Naive B cell (primary cell): ENCODE measurements around the gene TPCN2. TPM values are rescaled to one million over a fixed set of nuclear protein-coding genes. Genes with fewer than 3 reads are reported as not detected.

Experiments
- ATAC-seq, 2 donors: fragments of 150-1000 bp; cut with Tn5 transposase; 2 replicates each; pipeline ENCODE4 v1.10.0; 2021; ENCODE audit warnings: low read depth in 2 of 2, mild to moderate bottlenecking in 2 of 2, moderate library complexity in 2 of 2
- DNase-seq: peaks from one replicate; pipeline ENCODE4 v3.0.0; 2022
- H3K27ac Mint-ChIP-seq, 6 donors: one replicate each; pipeline ENCODE4 v1.8.0; 2020 to 2022; ENCODE audit warnings: mild to moderate bottlenecking in 6 of 6, mixed read lengths in 6 of 6, moderate library complexity in 5 of 6, inconsistent platforms in 2 of 6
- H3K27me3 Mint-ChIP-seq, 3 donors: one replicate each; pipeline ENCODE4 v1.8.0; 2021 to 2022; ENCODE audit warnings: mixed read lengths in 3 of 3, mild to moderate bottlenecking in 1 of 3
- H3K36me3 Mint-ChIP-seq, 2 donors: one replicate each; pipeline ENCODE4 v1.8.0; 2020 to 2022; ENCODE audit warnings: mixed read lengths in 2 of 2, inconsistent platforms in 1 of 2, mild to moderate bottlenecking in 1 of 2
- H3K4me1 Mint-ChIP-seq, 3 donors: one replicate each; pipeline ENCODE4 v1.8.0; 2020 to 2022; ENCODE audit warnings: mixed read lengths in 3 of 3, inconsistent platforms in 1 of 3, mild to moderate bottlenecking in 1 of 3, moderate library complexity in 1 of 3
- H3K4me3 Mint-ChIP-seq, 8 donors: one replicate each; pipeline ENCODE4 v1.8.0; 2020 to 2022; ENCODE audit warnings: mild to moderate bottlenecking in 8 of 8, mixed read lengths in 8 of 8, moderate library complexity in 8 of 8, inconsistent platforms in 2 of 8
- H3K9me3 Mint-ChIP-seq, 7 donors: one replicate each; pipeline ENCODE4 v1.8.0; 2020 to 2022; ENCODE audit warnings: mixed read lengths in 7 of 7, mild to moderate bottlenecking in 5 of 7, inconsistent platforms in 2 of 7, moderate library complexity in 1 of 7
- polyA plus RNA-seq, 6 donors: library from polyadenylated mRNA; unstranded; fragments of 300-500 nt; fragmentation: Illumina TruSeq; gene quantifications; one replicate each; pipeline ENCODE4 v1.2.3, GENCODE V29; 2021; ENCODE audit warnings: low read depth in 6 of 6

TPCN2 gene
- polyA plus RNA-seq, 6 donors from 2014 or later, result 4.8 to 12.5 (median 6.9) TPM

DNA sequence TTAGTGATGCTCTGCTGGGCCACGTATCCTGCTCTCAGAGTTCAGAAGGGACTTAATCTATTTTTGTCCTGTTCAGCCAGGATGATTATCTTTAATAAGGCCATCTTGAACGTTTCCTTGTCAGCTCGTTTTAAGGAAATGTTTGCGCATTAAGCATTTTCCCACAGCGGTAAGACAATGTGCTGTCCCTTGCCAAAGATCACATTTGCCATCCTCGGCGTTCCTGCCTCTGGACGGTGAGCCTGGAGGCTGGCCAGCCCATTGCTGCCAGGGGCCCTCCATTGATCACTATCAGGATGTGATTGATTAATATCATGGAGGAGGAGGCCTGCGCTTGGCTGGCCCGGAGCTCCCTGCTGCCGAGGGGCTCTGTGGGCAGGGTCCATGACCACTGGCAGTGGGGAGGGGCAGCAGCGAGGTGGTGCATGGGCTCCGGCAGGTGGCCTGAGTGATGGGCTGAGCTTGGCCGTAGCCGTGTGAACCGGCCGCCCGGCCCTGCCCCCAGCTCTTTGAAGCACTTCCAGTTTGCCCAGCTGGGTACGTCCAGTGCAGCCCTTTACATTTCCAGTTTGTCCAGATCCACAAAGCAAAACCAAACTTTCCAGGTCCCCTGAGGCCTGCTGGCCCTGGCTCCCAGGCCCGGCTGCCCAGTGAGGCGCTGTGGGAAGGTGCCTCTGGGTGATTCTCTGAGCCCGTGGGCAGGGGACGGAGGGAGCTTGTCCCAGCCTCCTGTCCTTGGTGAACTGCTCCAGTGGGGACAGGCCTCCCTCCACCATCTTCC lies 57.5 kb downstream of the TPCN2 start:
- Mint-ChIP-seq H3K27ac (no peak overlapping the region), H3K4me1 (peaks cover 0 to 5% (median 4%) of the 10 kb centered on the region in 3 donors), H3K36me3 (peaks cover 0 to 9% of the 10 kb centered on the region in 2 donors), H3K9me3 (peaks cover 0 to 11% (median 3%) of the 10 kb centered on the region in 7 donors), H3K4me3 (no peak overlapping the region), H3K27me3 (peaks cover 0 to 25% (median 9%) of the 10 kb centered on the region in 3 donors)
- DNase-seq (no peak), ATAC-seq (no peak)

GRCh38 chr11:69107413-69107812 lies 58.7 kb downstream of the TPCN2 start:
- no peak for ATAC-seq
- H3K9me3 Mint-ChIP-seq, result peaks cover 0 to 11% (median 5%) of the 10 kb centered on the region in 7 donors
- no peak overlapping the region for H3K4me3 Mint-ChIP-seq
- H3K4me1 Mint-ChIP-seq, result peaks cover 0 to 5% (median 0%) of the 10 kb centered on the region in 3 donors
- peaks cover 0 to 20% (median 9%) of the 10 kb centered on the region in 3 donors for H3K27me3 Mint-ChIP-seq
- DNase-seq, result no peak
- no peak overlapping the region for H3K27ac Mint-ChIP-seq
- H3K36me3 Mint-ChIP-seq, result peaks cover 0 to 9% of the 10 kb centered on the region in 2 donors

DNA sequence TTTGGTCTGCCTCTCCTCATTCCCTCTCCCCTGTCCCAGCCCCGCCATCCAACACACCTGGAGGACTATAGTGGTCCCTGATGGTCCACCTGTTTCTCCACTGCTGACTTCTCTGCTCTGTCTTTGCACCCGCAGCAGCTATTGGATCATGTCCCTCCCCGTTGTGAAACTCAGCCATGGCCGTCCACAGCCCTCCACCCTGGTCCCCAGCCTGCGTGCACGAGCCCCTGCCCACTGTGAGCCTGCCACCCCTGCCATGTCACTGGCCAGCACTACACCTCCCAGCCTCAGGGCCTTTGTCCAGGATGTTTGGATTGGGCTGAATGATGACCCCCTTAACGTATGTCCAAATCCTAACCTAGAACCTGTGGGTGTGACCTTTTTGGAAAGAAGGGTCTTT lies 59.3 kb downstream of the TPCN2 start:
- peaks cover 0 to 11% (median 5%) of the 10 kb centered on the region in 7 donors for H3K9me3 Mint-ChIP-seq
- peaks cover 0 to 15% (median 9%) of the 10 kb centered on the region in 3 donors for H3K27me3 Mint-ChIP-seq
- peak overlapping the region in 1 of 6 donors; percentile 94 for H3K27ac Mint-ChIP-seq
- H3K36me3 Mint-ChIP-seq, result peaks cover 0 to 9% of the 10 kb centered on the region in 2 donors
- no peak overlapping the region for H3K4me3 Mint-ChIP-seq
- ATAC-seq (no peak), DNase-seq (no peak)
- H3K4me1 Mint-ChIP-seq, result peaks cover 0 to 5% (median 0%) of the 10 kb centered on the region in 3 donors

DNA sequence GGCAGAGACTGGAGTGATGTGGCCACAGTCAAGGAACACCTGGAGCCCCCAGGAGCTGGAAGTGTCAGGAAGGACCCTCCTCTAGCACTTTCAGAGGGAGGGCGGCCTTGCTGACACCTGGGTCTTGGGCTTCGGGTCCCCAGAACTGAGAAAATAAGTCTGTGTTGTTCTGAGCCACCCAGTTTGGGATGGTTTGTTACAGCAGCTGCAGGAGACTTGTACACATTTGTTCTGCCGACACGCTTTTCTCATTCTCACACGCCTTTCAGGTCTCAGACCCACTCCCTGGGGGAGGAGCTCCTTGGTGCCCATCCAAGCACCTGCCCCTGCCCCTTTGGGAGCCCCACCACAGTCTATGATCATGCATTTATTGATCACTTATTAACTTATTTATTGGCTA lies 59.8 kb downstream of the TPCN2 start:
- Mint-ChIP-seq H3K27ac (no peak overlapping the region), H3K9me3 (peaks cover 0 to 11% (median 5%) of the 10 kb centered on the region in 7 donors), H3K4me3 (no peak overlapping the region), H3K27me3 (peaks cover 0 to 12% (median 9%) of the 10 kb centered on the region in 3 donors), H3K36me3 (peaks cover 0 to 9% of the 10 kb centered on the region in 2 donors), H3K4me1 (peaks cover 0 to 5% (median 0%) of the 10 kb centered on the region in 3 donors)
- ATAC-seq (no peak), DNase-seq (no peak)

DNA sequence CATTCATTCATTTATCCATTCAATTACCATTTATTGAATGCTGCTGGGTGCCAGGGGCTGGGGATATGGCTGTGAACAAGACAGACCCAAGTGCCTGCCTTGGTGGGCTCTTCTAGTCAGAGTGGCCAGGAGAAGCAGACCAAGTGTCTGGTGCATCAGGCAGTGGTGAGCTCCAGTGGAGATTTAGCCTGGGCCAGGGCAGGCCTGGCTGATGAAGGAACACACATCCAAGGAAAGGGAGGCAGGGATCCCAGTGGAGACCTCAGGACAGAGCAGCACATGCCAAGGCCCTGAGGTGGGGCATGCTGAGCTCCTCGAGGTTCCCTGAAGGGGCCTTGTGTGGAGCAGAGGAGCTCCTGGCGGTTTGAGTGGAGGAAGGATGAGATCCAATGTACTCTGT lies 60.4 kb downstream of the TPCN2 start:
- ATAC-seq (no peak), DNase-seq (no peak)
- H3K27ac Mint-ChIP-seq, result peak overlapping the region in 1 of 6 donors; percentile 54
- peaks cover 0 to 11% (median 5%) of the 10 kb centered on the region in 7 donors for H3K9me3 Mint-ChIP-seq
- peaks cover 0 to 5% (median 0%) of the 10 kb centered on the region in 3 donors for H3K4me1 Mint-ChIP-seq
- H3K4me3 Mint-ChIP-seq, result no peak overlapping the region
- peaks cover 0 to 9% of the 10 kb centered on the region in 2 donors for H3K36me3 Mint-ChIP-seq
- peaks cover 0 to 15% (median 9%) of the 10 kb centered on the region in 3 donors for H3K27me3 Mint-ChIP-seq

GRCh38 chr11:69110451-69110850 lies 61.7 kb downstream of the TPCN2 start:
- peaks cover 0 to 17% (median 9%) of the 10 kb centered on the region in 3 donors for H3K27me3 Mint-ChIP-seq
- H3K9me3 Mint-ChIP-seq, result peaks cover 0 to 11% (median 5%) of the 10 kb centered on the region in 7 donors
- peaks cover 0 to 5% (median 0%) of the 10 kb centered on the region in 3 donors for H3K4me1 Mint-ChIP-seq
- DNase-seq, result no peak
- H3K36me3 Mint-ChIP-seq, result peaks cover 0 to 9% of the 10 kb centered on the region in 2 donors
- H3K27ac Mint-ChIP-seq, result peak overlapping the region in 1 of 6 donors; percentile 32
- no peak overlapping the region for H3K4me3 Mint-ChIP-seq
- no peak for ATAC-seq

DNA sequence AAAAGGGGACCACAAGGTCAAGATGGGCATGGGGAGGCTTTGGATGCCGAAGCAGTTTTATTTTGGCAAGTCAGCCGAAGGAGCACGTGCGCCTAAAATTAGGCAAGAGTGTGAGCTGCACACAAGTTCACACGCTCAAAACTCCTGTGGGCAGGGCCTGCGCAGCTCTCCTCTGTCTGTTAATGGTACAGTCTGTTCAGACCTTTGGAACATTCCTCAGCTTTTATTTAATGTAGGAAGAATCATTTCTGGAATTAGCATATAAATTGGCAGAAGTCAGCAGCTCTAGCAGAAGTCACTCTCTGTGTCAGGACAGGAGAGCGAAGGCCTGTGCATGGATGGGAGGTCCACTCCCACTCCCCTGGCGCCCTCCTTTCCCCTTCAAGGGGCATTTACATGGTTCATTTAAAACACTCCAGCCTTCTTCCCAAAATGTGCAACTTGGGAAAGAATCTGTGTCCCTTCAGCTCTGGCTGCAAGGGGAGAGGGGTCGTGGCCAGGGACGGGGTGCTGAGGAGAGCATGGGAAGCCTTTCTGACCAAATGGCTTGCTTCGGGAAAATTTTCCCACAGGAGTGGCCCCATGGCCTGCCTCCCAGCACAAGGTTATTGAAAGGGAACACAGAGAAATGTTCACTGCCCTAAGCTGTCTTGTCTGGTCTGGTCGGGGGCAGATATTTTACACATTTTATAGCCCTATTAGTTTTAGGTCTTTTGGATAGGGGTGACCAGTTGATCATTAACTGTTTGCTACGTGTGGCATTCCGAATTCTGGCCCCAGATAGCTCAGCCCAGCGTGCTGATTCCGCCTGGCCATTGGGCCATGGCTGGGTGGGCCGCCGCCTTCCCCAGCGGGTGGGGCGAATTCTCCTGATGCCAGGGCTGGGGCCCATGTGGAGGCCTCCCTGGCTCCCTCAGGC lies 63.2 kb downstream of the TPCN2 start:
- Mint-ChIP-seq H3K27ac (peak overlapping the region in 1 of 6 donors; percentile 20), H3K4me1 (peaks cover 0 to 5% (median 0%) of the 10 kb centered on the region in 3 donors), H3K36me3 (peaks cover 0 to 9% of the 10 kb centered on the region in 2 donors), H3K4me3 (no peak overlapping the region), H3K27me3 (peaks cover 0 to 13% (median 9%) of the 10 kb centered on the region in 3 donors), H3K9me3 (peaks cover 0 to 11% (median 5%) of the 10 kb centered on the region in 7 donors)
- ATAC-seq, result no peak
- no peak for DNase-seq

DNA sequence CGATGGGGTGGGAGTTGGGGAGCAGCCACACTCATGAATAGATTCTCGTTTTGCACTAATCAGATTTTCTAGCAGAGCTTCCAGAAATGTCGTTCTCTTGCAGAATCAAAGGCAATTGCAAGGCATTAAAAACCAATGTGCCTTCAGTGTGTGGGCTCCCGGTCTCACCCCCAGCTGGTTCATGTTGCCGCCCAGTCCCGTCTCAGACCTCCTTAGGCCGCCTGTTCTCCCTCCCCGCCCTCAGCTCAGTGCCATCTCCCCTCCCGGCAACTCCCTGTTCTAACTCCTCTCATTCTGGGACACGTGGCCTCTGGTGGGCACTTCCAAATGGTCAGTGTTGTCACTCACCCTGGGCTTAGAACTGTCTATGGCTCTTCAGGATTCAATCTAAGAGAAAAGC lies 64.5 kb downstream of the TPCN2 start:
- no peak for DNase-seq
- H3K4me1 Mint-ChIP-seq, result peaks cover 0 to 5% (median 0%) of the 10 kb centered on the region in 3 donors
- no peak overlapping the region for H3K4me3 Mint-ChIP-seq
- H3K27me3 Mint-ChIP-seq, result peaks cover 0 to 6% (median 2%) of the 10 kb centered on the region in 3 donors
- no peak for ATAC-seq
- peaks cover 0 to 5% of the 10 kb centered on the region in 2 donors for H3K36me3 Mint-ChIP-seq
- H3K27ac Mint-ChIP-seq, result no peak overlapping the region
- peaks cover 0 to 6% (median 5%) of the 10 kb centered on the region in 7 donors for H3K9me3 Mint-ChIP-seq

DNA sequence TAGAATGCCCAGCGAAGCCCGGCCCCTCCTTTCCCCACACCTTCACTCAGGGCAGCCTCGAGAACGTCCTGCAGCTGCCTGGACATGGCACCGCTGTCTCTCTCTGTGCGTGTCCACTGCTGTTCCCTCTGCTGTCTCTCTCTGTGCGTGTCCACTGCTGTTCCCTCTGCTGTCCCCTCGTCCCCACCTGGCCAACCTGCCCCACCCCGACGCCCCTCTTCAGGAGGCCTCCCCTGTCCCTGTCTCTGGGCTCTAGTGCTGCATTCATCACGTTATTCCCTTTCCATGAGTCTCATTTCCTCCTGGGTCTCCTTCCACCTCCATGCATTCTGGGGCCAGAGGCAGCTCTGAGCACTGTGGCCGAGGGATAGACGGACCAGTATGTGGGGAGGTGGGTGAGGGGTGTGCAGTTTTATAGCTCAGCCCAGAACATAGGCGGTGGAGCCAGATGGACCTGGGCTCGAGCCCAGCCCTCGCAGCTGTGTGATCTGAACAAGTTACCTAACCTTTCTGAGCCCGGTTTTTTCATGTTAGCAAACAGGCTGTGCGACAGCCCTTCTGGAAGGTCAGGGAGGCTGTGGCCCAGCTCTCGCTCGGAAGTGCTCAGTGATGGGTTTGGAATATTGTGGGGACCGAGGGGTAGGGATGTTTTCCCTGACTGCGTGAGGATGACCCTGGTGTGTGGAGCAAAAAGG lies 65.1 kb downstream of the TPCN2 start:
- peaks cover 0 to 5% (median 0%) of the 10 kb centered on the region in 3 donors for H3K4me1 Mint-ChIP-seq
- peaks cover 0 to 6% (median 5%) of the 10 kb centered on the region in 7 donors for H3K9me3 Mint-ChIP-seq
- peak overlapping the region in 1 of 8 donors; percentile 16 for H3K4me3 Mint-ChIP-seq
- no peaks in the 10 kb centered on the region for H3K36me3 Mint-ChIP-seq
- ATAC-seq (no peak), DNase-seq (no peak)
- peaks cover 0 to 5% (median 0%) of the 10 kb centered on the region in 3 donors for H3K27me3 Mint-ChIP-seq
- H3K27ac Mint-ChIP-seq, result no peak overlapping the region

GRCh38 chr11:69114362-69114761 lies 65.6 kb downstream of the TPCN2 start:
- DNase-seq, result no peak
- no peak overlapping the region for H3K27ac Mint-ChIP-seq
- peaks cover 0 to 5% (median 0%) of the 10 kb centered on the region in 3 donors for H3K4me1 Mint-ChIP-seq
- H3K36me3 Mint-ChIP-seq, result no peaks in the 10 kb centered on the region
- H3K27me3 Mint-ChIP-seq, result peaks cover 0 to 5% (median 0%) of the 10 kb centered on the region in 3 donors
- no peak for ATAC-seq
- H3K9me3 Mint-ChIP-seq, result peaks cover 0 to 6% (median 2%) of the 10 kb centered on the region in 7 donors
- H3K4me3 Mint-ChIP-seq, result no peak overlapping the region

- ATAC-seq (no peak), DNase-seq (no peak)
- Mint-ChIP-seq H3K36me3 (no peaks in the 10 kb centered on the region), H3K27me3 (peaks cover 0 to 5% (median 0%) of the 10 kb centered on the region in 3 donors), H3K4me3 (no peak overlapping the region), H3K27ac (peak overlapping the region in 1 of 6 donors; percentile 16), H3K9me3 (peaks cover 0 to 6% (median 3%) of the 10 kb centered on the region in 7 donors), H3K4me1 (peaks cover 0 to 5% (median 0%) of the 10 kb centered on the region in 3 donors)
Measured at GRCh38 chr11:69114811-69115523, 66.2 kb downstream of the TPCN2 start.
